ENCODE results near the gene SLC1A4. TPM values are rescaled to one million over a fixed set of nuclear protein-coding genes. Genes with fewer than 3 reads are reported as not detected.

Gene SLC1A4
- total and polyA plus RNA-seq, 10 of the 15 experiments (the other 5 are each of a cell fraction or from before 2014, with no cell fraction given), result 10.8 to 43.2 (median 27.7) TPM

DNA sequence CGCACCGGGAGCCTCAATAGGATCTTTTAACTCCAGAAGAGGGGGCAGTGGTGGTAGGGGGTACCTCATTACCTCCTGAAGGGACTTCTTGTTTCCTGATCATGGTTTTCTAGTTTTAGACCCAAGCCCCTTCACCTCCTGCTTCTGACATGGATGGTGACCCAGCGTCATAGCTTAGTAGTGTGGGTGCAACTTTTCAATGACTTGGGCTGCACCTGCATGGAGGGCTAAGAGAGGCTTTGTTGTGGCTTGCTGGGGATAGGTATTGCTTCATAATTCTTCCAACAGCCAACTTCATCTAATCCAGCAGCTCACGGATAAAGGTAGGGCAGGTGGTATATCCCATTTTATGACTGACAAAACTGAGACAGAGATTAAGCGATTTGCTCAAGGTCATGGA, 3.0 kb downstream of the SLC1A4 start (continued):
- TF ChIP-seq, protein P1, sequence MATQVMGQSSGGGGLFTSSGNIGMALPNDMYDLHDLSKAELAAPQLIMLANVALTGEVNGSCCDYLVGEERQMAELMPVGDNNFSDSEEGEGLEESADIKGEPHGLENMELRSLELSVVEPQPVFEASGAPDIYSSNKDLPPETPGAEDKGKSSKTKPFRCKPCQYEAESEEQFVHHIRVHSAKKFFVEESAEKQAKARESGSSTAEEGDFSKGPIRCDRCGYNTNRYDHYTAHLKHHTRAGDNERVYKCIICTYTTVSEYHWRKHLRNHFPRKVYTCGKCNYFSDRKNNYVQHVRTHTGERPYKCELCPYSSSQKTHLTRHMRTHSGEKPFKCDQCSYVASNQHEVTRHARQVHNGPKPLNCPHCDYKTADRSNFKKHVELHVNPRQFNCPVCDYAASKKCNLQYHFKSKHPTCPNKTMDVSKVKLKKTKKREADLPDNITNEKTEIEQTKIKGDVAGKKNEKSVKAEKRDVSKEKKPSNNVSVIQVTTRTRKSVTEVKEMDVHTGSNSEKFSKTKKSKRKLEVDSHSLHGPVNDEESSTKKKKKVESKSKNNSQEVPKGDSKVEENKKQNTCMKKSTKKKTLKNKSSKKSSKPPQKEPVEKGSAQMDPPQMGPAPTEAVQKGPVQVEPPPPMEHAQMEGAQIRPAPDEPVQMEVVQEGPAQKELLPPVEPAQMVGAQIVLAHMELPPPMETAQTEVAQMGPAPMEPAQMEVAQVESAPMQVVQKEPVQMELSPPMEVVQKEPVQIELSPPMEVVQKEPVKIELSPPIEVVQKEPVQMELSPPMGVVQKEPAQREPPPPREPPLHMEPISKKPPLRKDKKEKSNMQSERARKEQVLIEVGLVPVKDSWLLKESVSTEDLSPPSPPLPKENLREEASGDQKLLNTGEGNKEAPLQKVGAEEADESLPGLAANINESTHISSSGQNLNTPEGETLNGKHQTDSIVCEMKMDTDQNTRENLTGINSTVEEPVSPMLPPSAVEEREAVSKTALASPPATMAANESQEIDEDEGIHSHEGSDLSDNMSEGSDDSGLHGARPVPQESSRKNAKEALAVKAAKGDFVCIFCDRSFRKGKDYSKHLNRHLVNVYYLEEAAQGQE (IDR thresholded peaks at IDR 0.05; ENCODE audit: low read depth, low read length), result no peak
- TF ChIP-seq WRNIP1 (IDR thresholded peaks at IDR 0.05; ENCODE audit: borderline replicate concordance, low read depth, low read length) (no peak), CHD2 (IDR thresholded peaks at IDR 0.05; ENCODE audit: borderline replicate concordance, low read depth, low read length) (no peak), CBX3 (IDR thresholded peaks at IDR 0.05; ENCODE audit: borderline replicate concordance, low read depth) (no peak), ZZZ3 (IDR thresholded peaks at IDR 0.05; ENCODE audit: control insufficient read depth, insufficient read length, low read depth) (no peak), ETV6 (conservative IDR thresholded peaks at IDR 0.05 in 1 of 2, IDR thresholded peaks at IDR 0.05 in 1 of 2; ENCODE audit: borderline replicate concordance in 1 of 2, low read depth in 1 of 2) (no peak), MXI1 (IDR thresholded peaks at IDR 0.05; ENCODE audit: low read depth, low read length) (no peak), SREBF2 (IDR thresholded peaks at IDR 0.05; ENCODE audit: low read length) (no peak), ZBED1 (IDR thresholded peaks at IDR 0.05; ENCODE audit: borderline replicate concordance) (no peak)

DNA sequence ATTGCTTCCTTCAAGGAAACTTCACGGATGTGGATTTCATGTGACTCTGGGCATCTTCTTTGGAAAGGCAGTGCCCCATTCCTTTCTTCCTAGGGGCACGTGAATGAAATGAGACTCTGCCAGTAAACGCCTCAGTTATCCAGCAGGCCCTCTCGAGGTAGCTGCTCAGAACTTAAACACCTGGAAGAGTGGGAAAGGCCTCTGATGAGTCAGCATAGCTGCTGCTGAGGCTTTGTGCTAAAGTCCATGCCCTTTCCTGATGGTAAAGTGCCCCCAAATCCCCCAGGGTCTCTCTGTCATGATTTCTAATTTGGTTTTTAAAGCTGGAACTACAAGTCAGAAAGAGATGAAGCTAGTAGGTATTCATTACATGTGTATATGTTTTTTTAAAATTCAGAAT, 3.8 kb downstream of the SLC1A4 start:
- POLR2A ChIA-PET, result interaction anchor here (0.8 to 6.1 kb wide), 11 partner anchors 11 to 75 kb away, joined by 3 to 96 read pairs (median 3); no protein-coding TSS in a partner anchor

More for the DNA sequence above, 3.8 kb downstream of the SLC1A4 start:
- WGBS (ENCODE audit: insufficient coverage, insufficient replicate concordance, low lambda C conversion rate, missing lambda C conversion rate), result 69% methylated on average over 4 of the region's 4 CpGs
- Histone ChIP-seq H3K36me3 (ENCODE audit: control insufficient read depth in 2 of 2, insufficient read depth in 2 of 2, low read length in 1 of 2) (peaks cover 0 to 12% of the 10 kb centered on the region in 2 experiments; a peak in 3 of 4 replicates), H3K79me2 (ENCODE audit: control insufficient read depth, insufficient read depth, low read length) (peaks cover 81% of the 10 kb centered on the region), H4K20me1 (ENCODE audit: control insufficient read depth, insufficient read depth) (no peaks in the 10 kb centered on the region), H3K4me1 (ENCODE audit: control insufficient read depth, insufficient read depth, low read length) (peaks cover 3% of the 10 kb centered on the region; the same call in 1 of the 2 replicates), H3K27me3 (replicated peaks in 1 of 2; ENCODE audit: control insufficient read depth in 2 of 2, insufficient read depth in 2 of 2, low read length in 1 of 2) (no peaks in the 10 kb centered on the region), H3K4me3 (peak overlapping the region; percentile 55), H3K4me2 (ENCODE audit: control insufficient read depth, insufficient read depth) (peak overlapping the region; percentile 81), H3K9me3 (replicated peaks; ENCODE audit: control insufficient read depth, insufficient read depth, low read length) (no peaks in the 10 kb centered on the region), H3K9ac (ENCODE audit: control insufficient read depth, insufficient read depth, low read length) (no peak overlapping the region), H2AFZ (ENCODE audit: control insufficient read depth, low read depth, low read length) (no peak overlapping the region), H3K27ac (ENCODE audit: control insufficient read depth, insufficient read depth) (no peak overlapping the region)
- SMC1A ChIA-PET (ENCODE audit: uncharacterized antibody, unreplicated experiment), result interaction anchor here (0.6 to 5.8 kb wide), 19 partner anchors 12 to 288 kb away, joined by 3 to 31 read pairs (median 4); no protein-coding TSS in a partner anchor
- no peak for ATAC-seq
- RAD21 ChIA-PET (ENCODE audit: unreplicated experiment), result interaction anchor here (0.7 to 10.2 kb wide), 14 partner anchors 13 to 403 kb away, joined by 3 to 73 read pairs (median 4); no protein-coding TSS in a partner anchor
- FAIRE-seq, result no peak
- peak; percentile 20; the same call in 1 of the 2 replicates for TF ChIP-seq IKZF1 (conservative IDR thresholded peaks at IDR 0.05)
- TF ChIP-seq, protein P2, sequence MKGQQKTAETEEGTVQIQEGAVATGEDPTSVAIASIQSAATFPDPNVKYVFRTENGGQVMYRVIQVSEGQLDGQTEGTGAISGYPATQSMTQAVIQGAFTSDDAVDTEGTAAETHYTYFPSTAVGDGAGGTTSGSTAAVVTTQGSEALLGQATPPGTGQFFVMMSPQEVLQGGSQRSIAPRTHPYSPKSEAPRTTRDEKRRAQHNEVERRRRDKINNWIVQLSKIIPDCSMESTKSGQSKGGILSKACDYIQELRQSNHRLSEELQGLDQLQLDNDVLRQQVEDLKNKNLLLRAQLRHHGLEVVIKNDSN (IDR thresholded peaks at IDR 0.05; ENCODE audit: borderline replicate concordance, extremely low read length, insufficient read depth, low read depth, low read length), result no peak
- TF ChIP-seq IKZF2 (IDR thresholded peaks at IDR 0.05), result 0 out of 4 replicates have a peak, but pooled peaks of 1 of the 2 experiments have one; percentile 12
- CTCF ChIA-PET, result interaction anchor here (0.6 to 2.4 kb wide), 17 partner anchors 14 to 470 kb away, joined by 3 to 8 read pairs (median 4); partner anchors contain the start of genes CEP68 and RAB1A
- intact Hi-C loops (cut with micrococcal nuclease; ENCODE audit: unreplicated experiment) (no loop called here), in situ Hi-C loops (cut with MboI) (no loop called here)
- BruUV-seq (replicated peaks), result no TSS peak
- no peak for DNase-seq (ENCODE audit: low read depth, low spot score)

All from GM12878 (cell line).